Measurements from ENCODE around the gene PEX14.

PEX14 gene

GRCh38 chr1:10650556-10651388, 176.0 kb downstream of the PEX14 start:
- DNase-seq (ENCODE audit: low spot score), result no peak

- no peak for DNase-seq (ENCODE audit: low spot score)
These were observed 176.6 kb downstream of the PEX14 start for GRCh38 chr1:10651389-10651766.

- DNase-seq (ENCODE audit: low spot score), result peak; percentile 25
These were observed 177.0 kb downstream of the PEX14 start for GRCh38 chr1:10651793-10652192.

GRCh38 chr1:10652626-10653025, 177.9 kb downstream of the PEX14 start:
- no peak for DNase-seq (ENCODE audit: low spot score)

- no peak for DNase-seq (ENCODE audit: low spot score)
These were observed 178.8 kb downstream of the PEX14 start for GRCh38 chr1:10653370-10654125.

- no peak for DNase-seq (ENCODE audit: low spot score)
These were observed 180.3 kb downstream of the PEX14 start for GRCh38 chr1:10655002-10655401.

GRCh38 chr1:10656431-10656830, 181.7 kb downstream of the PEX14 start:
- no peak for DNase-seq (ENCODE audit: low spot score)

GRCh38 chr1:10657088-10657847, 182.5 kb downstream of the PEX14 start:
- no peak for DNase-seq (ENCODE audit: low spot score)

GRCh38 chr1:10658396-10659066, 183.8 kb downstream of the PEX14 start:
- DNase-seq (ENCODE audit: low spot score), result no peak

GRCh38 chr1:10659218-10659617, 184.5 kb downstream of the PEX14 start:
- DNase-seq (ENCODE audit: low spot score), result no peak

- no peak for DNase-seq (ENCODE audit: low spot score)
These were observed 185.1 kb downstream of the PEX14 start for GRCh38 chr1:10659646-10660540.

- DNase-seq (ENCODE audit: low spot score), result no peak
These were observed 186.7 kb downstream of the PEX14 start for GRCh38 chr1:10661453-10661852.

- no peak for DNase-seq (ENCODE audit: low spot score)
These were observed 187.4 kb downstream of the PEX14 start for GRCh38 chr1:10662090-10662688.

- no peak for DNase-seq (ENCODE audit: low spot score)
These were observed 188.3 kb downstream of the PEX14 start for GRCh38 chr1:10662824-10663677.

- DNase-seq (ENCODE audit: low spot score), result no peak
These were observed 188.9 kb downstream of the PEX14 start for GRCh38 chr1:10663678-10664035.

- no peak for DNase-seq (ENCODE audit: low spot score)
These were observed 189.5 kb downstream of the PEX14 start for GRCh38 chr1:10664251-10664650.

- no peak for DNase-seq (ENCODE audit: low spot score)
These were observed 190.5 kb downstream of the PEX14 start for GRCh38 chr1:10665226-10665625.

GRCh38 chr1:10665930-10666850, 191.4 kb downstream of the PEX14 start:
- no peak for DNase-seq (ENCODE audit: low spot score)

Data from SW480 (cell line).